Activated T-cell treated with anti-CD3 and anti-CD28 coated beads, Interleukin-2, amount 50 U/mL, for 24 hours (primary cell): ENCODE results near the gene TMEM154.

ENCODE experiments used
- DNase-seq: peaks from one replicate; pipeline ENCODE4 v3.0.0-alpha.2; 2020
- H3K27ac Mint-ChIP-seq: 2 replicates; pipeline ENCODE4 v1.8.0; 2020; ENCODE audit warnings: mild to moderate bottlenecking, mixed read lengths
- H3K27me3 Mint-ChIP-seq: 2 replicates; pipeline ENCODE4 v1.8.0; 2020; ENCODE audit warnings: mixed read lengths
- H3K36me3 Mint-ChIP-seq: 2 replicates; pipeline ENCODE4 v1.8.0; 2020; ENCODE audit warnings: low read depth, mixed read lengths
- H3K4me1 Mint-ChIP-seq: 2 replicates; pipeline ENCODE4 v1.8.0; 2020; ENCODE audit warnings: low read depth, mixed read lengths
- H3K4me3 Mint-ChIP-seq: 2 replicates; pipeline ENCODE4 v1.8.0; 2020; ENCODE audit warnings: mild to moderate bottlenecking, moderate library complexity, mixed read lengths
- H3K9me3 Mint-ChIP-seq: 2 replicates; pipeline ENCODE4 v1.8.0; 2020; ENCODE audit warnings: mixed read lengths

The TMEM154 gene

DNA sequence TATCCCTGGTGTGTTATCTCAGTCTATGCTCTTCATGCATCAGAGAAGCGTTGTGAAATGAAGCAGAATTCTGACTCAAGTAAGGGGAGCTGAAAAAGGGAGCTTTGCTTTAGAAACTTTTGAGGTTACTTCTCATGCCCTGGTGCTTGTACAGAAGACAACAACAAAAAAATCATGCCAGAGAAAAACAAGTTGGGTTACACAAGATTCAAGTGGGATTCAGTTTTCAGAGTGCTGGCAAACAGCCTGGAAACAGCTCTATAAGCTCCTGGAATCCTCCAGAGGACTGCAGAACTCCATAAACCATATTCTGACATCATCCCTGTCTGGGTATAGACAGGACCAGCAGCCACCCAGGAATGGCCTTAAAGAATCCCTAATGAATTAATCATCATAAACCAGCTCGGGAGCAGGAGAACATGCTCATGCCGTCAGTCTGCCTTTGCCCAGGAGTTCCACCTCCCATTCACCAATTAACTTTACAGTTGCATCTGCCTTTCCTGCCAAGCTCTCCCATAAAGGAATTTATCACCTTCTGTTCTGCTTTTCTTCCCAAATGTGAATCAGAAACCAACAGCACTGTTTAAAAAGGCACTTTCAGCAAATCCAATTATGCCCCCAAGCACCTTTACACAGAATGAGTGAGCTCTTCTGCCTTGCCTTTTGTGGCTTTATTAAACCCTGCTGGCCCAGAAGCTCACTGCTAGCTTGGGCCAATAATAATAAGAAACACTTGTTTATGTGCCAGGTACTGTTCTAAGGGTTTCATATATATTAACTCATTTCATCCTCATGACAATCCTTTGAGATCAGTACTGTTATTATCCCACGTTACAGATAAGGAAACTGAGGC is 89.4 kb downstream of the TMEM154 start:
- no peaks in the 10 kb centered on the region for H3K36me3 Mint-ChIP-seq
- H3K9me3 Mint-ChIP-seq: peaks cover 5% of the 10 kb centered on the region
- no peak overlapping the region for H3K27ac Mint-ChIP-seq
- H3K4me1 Mint-ChIP-seq: peaks cover 3% of the 10 kb centered on the region
- H3K27me3 Mint-ChIP-seq: peaks cover 2% of the 10 kb centered on the region
- DNase-seq: no peak
- H3K4me3 Mint-ChIP-seq: no peak overlapping the region

DNA sequence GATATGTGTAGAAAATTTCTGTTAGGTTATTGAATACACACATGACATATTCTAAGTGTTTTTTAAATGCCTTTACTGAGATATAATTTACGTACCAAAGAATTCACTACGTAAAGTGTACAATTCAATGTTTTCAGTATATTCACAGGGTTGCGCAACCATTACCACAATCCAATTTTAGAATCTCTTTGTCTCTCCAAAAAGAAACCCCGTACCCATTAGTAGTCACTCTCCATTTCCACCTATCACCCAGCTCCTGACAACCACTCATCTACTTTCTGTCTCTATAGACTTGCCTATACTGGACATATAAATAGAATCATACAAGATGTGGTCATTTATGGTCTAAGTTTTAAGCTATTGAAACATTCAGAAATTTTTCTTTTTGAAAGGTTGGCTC is 90.9 kb downstream of the TMEM154 start:
- Mint-ChIP-seq H3K27me3 (peaks cover 2% of the 10 kb centered on the region), H3K4me3 (no peak overlapping the region), H3K9me3 (peaks cover 5% of the 10 kb centered on the region), H3K27ac (no peak overlapping the region), H3K36me3 (no peaks in the 10 kb centered on the region), H3K4me1 (peaks cover 8% of the 10 kb centered on the region)
- no peak for DNase-seq

GRCh38 chr4:152587127-152587526 is 92.7 kb downstream of the TMEM154 start:
- H3K9me3 Mint-ChIP-seq: peaks cover 5% of the 10 kb centered on the region
- peaks cover 8% of the 10 kb centered on the region for H3K4me1 Mint-ChIP-seq
- no peak for DNase-seq
- H3K36me3 Mint-ChIP-seq: no peaks in the 10 kb centered on the region
- H3K27me3 Mint-ChIP-seq: peaks cover 2% of the 10 kb centered on the region
- H3K4me3 Mint-ChIP-seq: no peak overlapping the region
- no peak overlapping the region for H3K27ac Mint-ChIP-seq

DNA sequence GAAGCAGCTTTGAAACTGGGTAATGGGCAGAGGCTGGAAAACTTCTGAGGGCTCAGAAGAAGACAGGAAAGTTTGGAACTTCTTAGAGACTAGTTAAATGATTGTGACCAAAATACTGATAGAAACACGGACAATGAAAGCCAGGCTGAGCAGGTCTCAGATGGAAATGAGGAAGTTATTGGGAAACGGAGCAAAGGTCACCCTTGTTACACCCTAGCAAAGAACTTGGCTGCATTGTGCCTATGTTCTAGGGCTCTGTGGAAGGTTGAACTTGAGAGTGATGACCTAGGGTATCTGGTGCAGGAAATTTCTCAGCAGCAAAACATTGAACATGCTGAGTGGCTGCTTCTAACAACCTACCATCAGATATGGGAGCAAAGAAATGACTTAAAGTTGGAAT is 93.1 kb downstream of the TMEM154 start:
- Mint-ChIP-seq H3K4me1 (peaks cover 8% of the 10 kb centered on the region), H3K36me3 (no peaks in the 10 kb centered on the region), H3K9me3 (peaks cover 5% of the 10 kb centered on the region), H3K27me3 (peaks cover 2% of the 10 kb centered on the region), H3K4me3 (no peak overlapping the region), H3K27ac (no peak overlapping the region)
- DNase-seq: no peak

DNA sequence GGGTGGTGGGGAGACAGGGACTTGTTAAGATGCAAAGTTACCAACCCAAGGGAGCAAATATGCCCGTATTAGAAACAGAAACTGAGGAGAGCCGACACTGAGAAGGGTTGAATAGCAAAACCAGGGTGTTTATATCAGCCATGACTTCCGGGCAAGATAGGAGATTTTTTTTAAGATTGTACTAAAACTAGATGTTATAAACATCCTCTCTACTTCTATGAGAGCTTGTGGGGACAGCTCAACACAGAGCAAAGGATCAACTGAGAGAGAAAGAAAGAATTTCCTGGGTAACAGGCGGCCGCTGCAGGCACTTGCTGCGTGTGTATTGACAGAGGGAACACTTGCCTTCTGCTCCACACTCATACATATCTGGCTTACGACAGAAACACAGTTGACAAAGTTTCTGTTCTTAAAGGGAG is 94.8 kb downstream of the TMEM154 start:
- Mint-ChIP-seq H3K27ac (peak overlapping the region; percentile 88), H3K4me3 (peak overlapping the region; percentile 57), H3K9me3 (peaks cover 5% of the 10 kb centered on the region), H3K36me3 (no peaks in the 10 kb centered on the region), H3K4me1 (peaks cover 7% of the 10 kb centered on the region), H3K27me3 (no peaks in the 10 kb centered on the region)
- DNase-seq: no peak

DNA sequence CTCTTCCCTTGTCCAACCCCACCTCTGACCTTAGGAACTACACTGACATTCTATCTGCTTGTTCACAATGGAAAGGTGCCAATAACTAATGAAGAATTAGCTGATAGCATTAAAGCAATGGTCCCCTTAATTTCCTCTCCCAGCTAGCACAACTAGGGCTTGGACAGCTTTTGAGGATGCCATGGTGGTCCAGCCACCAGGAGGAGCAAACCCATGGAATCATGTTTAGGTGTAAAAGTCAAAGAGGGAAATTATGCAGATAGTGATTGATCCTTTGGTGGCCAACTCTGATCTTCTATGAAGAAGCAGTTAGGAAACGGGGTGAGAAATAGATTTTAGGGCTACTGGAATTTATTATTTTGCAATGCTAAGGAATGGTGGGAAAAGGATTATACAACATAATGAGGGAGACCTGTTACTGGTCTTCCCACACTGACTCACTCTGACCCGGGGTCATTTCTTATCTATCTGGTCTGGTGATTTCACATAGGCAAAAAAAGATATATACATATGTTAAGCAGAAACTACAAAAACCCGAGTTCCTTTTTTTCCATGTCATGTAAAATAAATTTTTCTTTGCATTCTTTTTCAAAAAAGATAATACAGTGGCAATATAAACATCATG is 98.1 kb downstream of the TMEM154 start:
- H3K4me1 Mint-ChIP-seq: peaks cover 7% of the 10 kb centered on the region
- no peak overlapping the region for H3K4me3 Mint-ChIP-seq
- H3K27me3 Mint-ChIP-seq: no peaks in the 10 kb centered on the region
- H3K36me3 Mint-ChIP-seq: no peaks in the 10 kb centered on the region
- no peak for DNase-seq
- no peak overlapping the region for H3K27ac Mint-ChIP-seq
- peaks cover 1% of the 10 kb centered on the region for H3K9me3 Mint-ChIP-seq

DNA sequence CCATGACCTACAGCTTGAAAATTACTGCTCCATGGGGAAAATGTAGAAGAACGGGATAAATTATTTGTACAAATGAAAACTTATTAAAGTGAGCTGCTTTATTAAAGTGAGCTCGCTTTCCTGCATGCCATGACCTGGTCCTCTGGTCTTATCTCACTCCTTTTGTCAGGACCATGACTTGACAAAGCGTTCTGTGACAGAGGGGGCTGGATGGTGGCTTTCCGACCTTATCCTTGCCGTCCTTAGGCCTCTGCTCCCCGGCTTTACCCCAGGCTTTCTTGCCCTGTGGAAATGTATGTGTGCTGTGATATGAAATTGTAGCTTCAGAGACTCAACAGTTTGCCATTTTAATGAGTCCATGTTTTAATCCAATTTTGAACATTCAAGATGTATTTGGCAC is 99.9 kb downstream of the TMEM154 start:
- H3K4me1 Mint-ChIP-seq: peaks cover 3% of the 10 kb centered on the region
- no peak overlapping the region for H3K27ac Mint-ChIP-seq
- H3K27me3 Mint-ChIP-seq: no peaks in the 10 kb centered on the region
- H3K36me3 Mint-ChIP-seq: no peaks in the 10 kb centered on the region
- no peak for DNase-seq
- no peaks in the 10 kb centered on the region for H3K9me3 Mint-ChIP-seq
- H3K4me3 Mint-ChIP-seq: no peak overlapping the region

DNA sequence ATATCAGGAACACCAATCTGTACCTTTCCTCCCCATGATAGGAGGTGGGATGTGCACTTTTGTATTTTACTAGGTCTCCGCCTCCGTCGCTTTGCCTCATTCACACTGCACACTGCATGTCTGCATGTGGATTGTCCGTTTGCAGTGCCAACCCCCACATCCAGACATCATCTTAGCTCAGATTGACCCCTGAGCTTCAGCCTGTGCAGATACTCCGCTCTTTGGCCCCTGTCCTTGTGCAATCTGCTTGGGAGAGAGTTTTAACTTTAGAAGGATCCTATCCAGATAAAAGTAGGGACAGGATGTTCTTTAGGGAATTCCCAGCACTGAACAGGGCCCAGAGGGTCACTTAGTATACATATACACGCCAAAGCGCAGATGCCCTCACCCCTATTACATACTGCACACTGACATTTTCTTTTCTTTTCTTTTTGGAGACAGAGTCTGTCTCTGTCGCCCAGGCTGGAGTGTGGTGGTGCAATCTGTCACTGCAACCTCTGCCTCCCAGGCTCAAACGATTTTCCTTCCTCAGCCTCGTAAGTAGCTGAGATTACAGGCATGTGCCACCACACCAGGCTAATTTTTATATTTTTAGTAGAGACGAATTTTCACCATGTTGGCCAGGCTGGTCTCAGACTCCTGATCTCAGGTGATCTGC is 100.6 kb downstream of the TMEM154 start:
- no peak overlapping the region for H3K4me3 Mint-ChIP-seq
- no peaks in the 10 kb centered on the region for H3K36me3 Mint-ChIP-seq
- no peak for DNase-seq
- no peak overlapping the region for H3K27ac Mint-ChIP-seq
- no peaks in the 10 kb centered on the region for H3K9me3 Mint-ChIP-seq
- H3K4me1 Mint-ChIP-seq: no peaks in the 10 kb centered on the region
- H3K27me3 Mint-ChIP-seq: no peaks in the 10 kb centered on the region

DNA sequence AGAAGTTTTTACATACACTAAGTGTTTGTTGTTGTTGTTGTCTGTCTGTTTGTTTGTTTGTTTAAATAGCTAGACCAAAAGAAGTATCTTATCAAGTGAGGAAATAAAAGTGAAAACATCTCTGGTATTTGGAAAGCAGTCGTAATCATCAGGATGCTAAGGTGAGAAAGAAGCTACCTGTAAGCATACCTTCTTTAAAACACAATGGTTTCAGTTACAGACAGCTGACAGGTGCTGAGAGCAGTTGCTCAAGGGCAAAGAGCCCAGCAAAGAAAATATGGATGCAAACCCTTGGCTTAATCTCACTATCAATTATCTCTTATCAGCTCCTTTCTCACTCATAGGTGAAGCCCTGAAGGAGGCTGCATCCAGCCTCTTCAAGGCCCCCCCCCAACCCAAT is 101.1 kb downstream of the TMEM154 start:
- no peak overlapping the region for H3K27ac Mint-ChIP-seq

DNA sequence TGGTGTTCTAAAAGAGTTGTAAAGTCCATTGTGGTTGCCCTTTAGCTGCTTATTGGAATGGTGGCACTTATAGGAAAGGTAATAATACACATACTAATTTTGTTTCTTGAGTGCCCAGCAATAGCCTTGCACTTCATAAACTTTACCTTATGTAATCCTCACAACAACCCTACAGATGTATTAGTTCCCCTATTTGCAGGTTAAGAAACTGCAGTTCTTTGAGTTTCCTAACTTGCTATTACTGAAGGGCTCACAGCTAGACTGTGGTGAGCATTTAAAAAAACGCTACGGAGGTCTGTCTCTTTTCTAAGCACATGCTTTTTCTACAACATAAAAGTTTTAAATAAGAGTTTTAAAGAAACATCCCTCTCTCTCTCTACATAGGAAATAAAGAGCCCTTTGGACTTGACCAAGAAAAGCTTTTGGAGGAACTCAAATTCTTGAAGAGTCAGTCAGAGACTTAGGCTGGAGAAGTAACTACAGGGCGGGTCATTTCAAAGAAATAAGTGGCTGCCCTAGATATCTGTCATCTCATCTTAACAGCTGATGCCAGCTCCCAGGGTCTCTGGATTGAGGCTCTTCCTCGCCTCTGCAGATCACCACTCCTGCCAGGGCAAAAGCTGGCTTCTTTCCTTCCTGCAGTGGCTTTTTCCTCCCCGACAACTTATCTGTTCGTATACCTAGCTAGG is 101.9 kb downstream of the TMEM154 start:
- Mint-ChIP-seq H3K9me3 (no peaks in the 10 kb centered on the region), H3K4me1 (no peaks in the 10 kb centered on the region), H3K36me3 (no peaks in the 10 kb centered on the region), H3K27me3 (no peaks in the 10 kb centered on the region), H3K27ac (no peak overlapping the region), H3K4me3 (no peak overlapping the region)
- DNase-seq: no peak

More for the DNA sequence above, 101.1 kb downstream of the TMEM154 start:
- no peaks in the 10 kb centered on the region for H3K9me3 Mint-ChIP-seq
- no peaks in the 10 kb centered on the region for H3K36me3 Mint-ChIP-seq
- DNase-seq: no peak
- no peaks in the 10 kb centered on the region for H3K4me1 Mint-ChIP-seq
- H3K27me3 Mint-ChIP-seq: no peaks in the 10 kb centered on the region
- no peak overlapping the region for H3K4me3 Mint-ChIP-seq

GRCh38 chr4:152575533-152575932 is 104.3 kb downstream of the TMEM154 start:
- no peak for DNase-seq
- Mint-ChIP-seq H3K9me3 (no peaks in the 10 kb centered on the region), H3K4me3 (no peak overlapping the region), H3K36me3 (no peaks in the 10 kb centered on the region), H3K4me1 (no peaks in the 10 kb centered on the region), H3K27ac (no peak overlapping the region), H3K27me3 (no peaks in the 10 kb centered on the region)

- no peak for DNase-seq
- no peak overlapping the region for H3K27ac Mint-ChIP-seq
- H3K27me3 Mint-ChIP-seq: no peaks in the 10 kb centered on the region
- no peaks in the 10 kb centered on the region for H3K36me3 Mint-ChIP-seq
- H3K4me1 Mint-ChIP-seq: no peaks in the 10 kb centered on the region
- no peaks in the 10 kb centered on the region for H3K9me3 Mint-ChIP-seq
- no peak overlapping the region for H3K4me3 Mint-ChIP-seq
These were observed 105.9 kb downstream of the TMEM154 start for GRCh38 chr4:152573861-152574260.

DNA sequence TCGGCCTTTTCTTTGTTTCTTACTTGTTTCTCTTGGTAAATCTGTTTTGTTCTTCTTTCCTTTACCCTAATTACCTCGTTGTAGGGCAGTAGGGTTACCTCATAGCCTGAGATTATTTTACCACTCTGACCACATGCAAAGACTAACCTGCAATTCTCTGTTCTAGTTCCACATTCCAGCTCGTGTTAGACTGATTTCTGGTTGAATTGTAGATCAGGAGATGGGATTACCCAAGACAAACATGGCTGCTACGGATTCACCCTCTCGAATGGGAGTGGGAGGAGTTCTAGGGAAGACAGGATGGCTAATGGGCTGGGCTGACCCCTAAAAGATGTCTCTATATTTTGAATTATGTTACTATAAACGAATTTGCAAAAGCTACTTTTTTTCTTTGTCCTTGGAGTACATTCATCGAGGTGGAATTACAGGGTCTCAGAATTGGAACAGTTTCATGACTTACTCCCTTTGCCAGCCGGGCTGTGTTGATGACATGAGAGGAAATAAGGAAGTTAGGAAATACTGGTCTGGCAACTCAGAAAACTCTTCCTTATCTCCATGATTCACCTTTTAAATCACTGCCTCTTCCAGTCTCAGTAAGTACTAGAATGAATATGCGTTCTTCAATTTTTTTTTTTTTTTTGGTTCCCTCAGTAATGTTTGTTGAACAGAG is 107.2 kb downstream of the TMEM154 start:
- H3K4me3 Mint-ChIP-seq: no peak overlapping the region
- no peaks in the 10 kb centered on the region for H3K4me1 Mint-ChIP-seq
- no peak for DNase-seq
- no peak overlapping the region for H3K27ac Mint-ChIP-seq
- H3K9me3 Mint-ChIP-seq: no peaks in the 10 kb centered on the region
- H3K27me3 Mint-ChIP-seq: no peaks in the 10 kb centered on the region
- H3K36me3 Mint-ChIP-seq: no peaks in the 10 kb centered on the region

DNA sequence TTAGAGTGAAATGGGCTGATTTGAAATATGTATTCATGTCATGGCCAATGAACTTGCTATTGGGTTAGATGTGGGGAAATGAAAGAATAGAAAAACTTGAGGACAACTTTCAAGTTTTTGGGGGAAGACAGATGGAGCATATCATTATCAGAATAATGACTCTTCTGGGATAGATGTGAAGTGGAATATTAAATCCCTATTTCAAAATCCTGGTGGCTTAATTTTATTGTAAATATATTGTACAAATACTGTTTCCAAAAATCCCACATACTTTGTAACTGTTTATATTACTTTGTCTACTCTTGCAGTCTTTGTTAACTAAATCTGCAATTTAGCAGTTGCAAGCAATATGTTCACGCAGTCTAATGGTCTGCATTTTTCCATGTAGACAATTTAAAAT is 108.0 kb downstream of the TMEM154 start:
- Mint-ChIP-seq H3K27ac (no peak overlapping the region), H3K27me3 (no peaks in the 10 kb centered on the region), H3K4me1 (no peaks in the 10 kb centered on the region), H3K4me3 (no peak overlapping the region), H3K36me3 (no peaks in the 10 kb centered on the region), H3K9me3 (no peaks in the 10 kb centered on the region)
- no peak for DNase-seq
